Tibial nerve (tissue), 4 donors: ENCODE results near the gene CCDC106. TPM values are rescaled to one million over a fixed set of nuclear protein-coding genes. Genes with fewer than 3 reads are reported as not detected.

Experiments used
- DNase-seq, 2 donors: peaks; one replicate each; pipeline ENCODE4 v3.0.0-alpha.2; 2019; ENCODE audit warnings: low spot score in 2 of 2
- H3K27ac ChIP-seq, 4 donors: fragments of 200-600 bp; sonication (generic) in 3 of 4; one replicate each; pipeline ENCODE4 v1.5.1; 2017 to 2019; ENCODE audit warnings: mild to moderate bottlenecking in 1 of 4
- H3K27me3 ChIP-seq, 2 donors: fragments of 200-600 bp; sonication (generic) in 1 of 2; one replicate each; pipeline versions ENCODE4 v1.5.1 to v1.6.0; 2017 to 2019
- H3K36me3 ChIP-seq, 3 donors: fragments of 200-600 bp; sonication (generic); one replicate each; pipeline ENCODE4 v1.5.1; 2018 to 2019
- H3K4me1 ChIP-seq, 4 donors: fragments of 200-600 bp; sonication (generic) in 3 of 4; one replicate each; pipeline ENCODE4 v1.5.1; 2017 to 2019
- H3K4me3 ChIP-seq, 4 donors: fragments of 200-600 bp; sonication (generic) in 3 of 4; one replicate each; pipeline ENCODE4 v1.5.1; 2017 to 2019; ENCODE audit warnings: mild to moderate bottlenecking in 1 of 4, moderate library complexity in 1 of 4
- H3K9me3 ChIP-seq, 4 donors: fragments of 200-600 bp; sonication (generic) in 3 of 4; one replicate each; pipeline ENCODE4 v1.5.1; 2017 to 2019
- EP300 ChIP-seq, 2 donors: sonication (generic); formaldehyde crosslinking; IDR thresholded peaks; one replicate each; pipeline ENCODE4 v1.6.1; 2017; ENCODE audit warnings: antibody characterized with exemption in 2 of 2, mild to moderate bottlenecking in 1 of 2
- POLR2A ChIP-seq, 2 donors: fragments of 450-650 bp; IDR thresholded peaks; one replicate each; pipeline ENCODE4 v1.6.1; 2017; ENCODE audit warnings: antibody characterized with exemption in 2 of 2, mild to moderate bottlenecking in 2 of 2, moderate library complexity in 2 of 2
- WGBS, 2 donors: methylation state at CpG; one replicate each; pipeline ENCODE4 v1.1.5; 2018; 5-methylcytosine and 5-hydroxymethylcytosine counted together
- total RNA-seq, 4 donors: library from RNA; depleted of rRNA; stranded (reverse); fragments of >200 nt; gene quantifications; one replicate each; pipeline ENCODE4 v1.1.0, GENCODE V29; 2016
- TF ChIP-seq, protein P1 (sequence below), 5 experiments: fragments of 200-600 bp in 3 of 5; fragments of 450-650 bp in 2 of 5; sonication (generic) in 3 of 5; IDR thresholded peaks; one replicate each; pipeline ENCODE4 v1.5.1; 2016 to 2019; ENCODE audit warnings: antibody characterized with exemption in 5 of 5, mild to moderate bottlenecking in 3 of 5, moderate library complexity in 2 of 5

CCDC106 gene
- total RNA-seq, 4 donors from 2014 or later = 14.5 to 39.6 (median 16.1) TPM

DNA sequence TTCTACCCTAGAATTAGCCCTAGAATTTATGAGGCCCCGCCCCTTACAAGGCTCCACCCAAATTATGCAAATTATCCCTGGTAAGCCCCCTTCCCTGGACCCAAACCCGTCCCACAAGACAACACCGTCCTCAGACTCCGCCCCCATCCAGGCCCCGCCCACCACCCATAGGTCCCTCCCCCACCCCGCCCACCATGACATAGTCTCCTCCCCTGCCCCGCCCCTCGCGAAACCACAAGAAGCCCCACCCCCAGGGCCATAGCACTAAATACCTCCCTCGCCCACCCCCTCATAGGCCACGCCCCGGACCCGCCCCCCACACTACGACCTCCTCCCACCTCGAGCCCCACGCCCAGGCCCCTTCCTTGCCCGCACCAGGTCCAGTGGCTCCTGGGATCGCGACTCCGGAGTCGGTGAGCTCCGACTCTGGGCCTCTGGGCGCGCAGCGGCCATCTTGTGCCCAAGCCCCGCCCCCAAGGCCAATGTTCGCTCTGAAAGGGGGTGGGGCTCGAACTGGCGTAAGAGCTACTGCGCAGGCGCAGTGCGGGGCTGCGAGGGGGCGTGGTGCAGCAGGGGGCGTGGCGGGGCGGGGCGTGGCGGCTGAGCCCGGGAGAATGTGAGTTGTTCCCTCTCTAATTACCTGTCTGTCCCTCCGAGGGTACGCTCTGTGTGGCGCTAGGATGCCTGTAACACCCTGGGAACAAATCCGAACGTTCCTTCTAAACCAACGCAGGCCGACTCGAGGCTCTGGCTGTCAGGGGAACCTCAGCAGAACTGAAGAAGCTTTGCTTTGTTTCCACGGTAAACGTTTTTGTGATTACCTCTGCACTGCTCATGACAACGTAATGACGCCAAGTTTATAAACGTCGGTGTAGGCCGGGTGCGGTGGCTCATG, 23.7 kb upstream of the CCDC106 start, which contains the start of gene ZNF784:
Gene ZNF784 (minus strand): TSS at position 458 of the 895 bp plus-strand sequence. CDS start 5 bp downstream, at position 453.
- Histone ChIP-seq H3K27me3 (no peaks in the 10 kb centered on the region), H3K36me3 (peaks cover 0 to 30% (median 4%) of the 10 kb centered on the region in 3 donors), H3K9me3 (no peaks in the 10 kb centered on the region), H3K27ac (peak within 1 kb of the TSS; percentile 89 to 99 (median 93)), H3K4me1 (peaks cover 4 to 22% (median 6%) of the 10 kb centered on the region in 4 donors), H3K4me3 (peak within 1 kb of the TSS; percentile 46 to 71 (median 60))
- 2% methylated on average over 40 of the region's 56 CpGs for WGBS, 2 donors
- peak in 1 of 2 donors; percentile 51 for TF ChIP-seq POLR2A (IDR thresholded peaks at IDR 0.05)
- peak; percentile 77 to 91 for TF ChIP-seq EP300 (IDR thresholded peaks at IDR 0.05)
- TF ChIP-seq, protein P1, sequence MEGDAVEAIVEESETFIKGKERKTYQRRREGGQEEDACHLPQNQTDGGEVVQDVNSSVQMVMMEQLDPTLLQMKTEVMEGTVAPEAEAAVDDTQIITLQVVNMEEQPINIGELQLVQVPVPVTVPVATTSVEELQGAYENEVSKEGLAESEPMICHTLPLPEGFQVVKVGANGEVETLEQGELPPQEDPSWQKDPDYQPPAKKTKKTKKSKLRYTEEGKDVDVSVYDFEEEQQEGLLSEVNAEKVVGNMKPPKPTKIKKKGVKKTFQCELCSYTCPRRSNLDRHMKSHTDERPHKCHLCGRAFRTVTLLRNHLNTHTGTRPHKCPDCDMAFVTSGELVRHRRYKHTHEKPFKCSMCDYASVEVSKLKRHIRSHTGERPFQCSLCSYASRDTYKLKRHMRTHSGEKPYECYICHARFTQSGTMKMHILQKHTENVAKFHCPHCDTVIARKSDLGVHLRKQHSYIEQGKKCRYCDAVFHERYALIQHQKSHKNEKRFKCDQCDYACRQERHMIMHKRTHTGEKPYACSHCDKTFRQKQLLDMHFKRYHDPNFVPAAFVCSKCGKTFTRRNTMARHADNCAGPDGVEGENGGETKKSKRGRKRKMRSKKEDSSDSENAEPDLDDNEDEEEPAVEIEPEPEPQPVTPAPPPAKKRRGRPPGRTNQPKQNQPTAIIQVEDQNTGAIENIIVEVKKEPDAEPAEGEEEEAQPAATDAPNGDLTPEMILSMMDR (IDR thresholded peaks at IDR 0.05) = no peak
- DNase-seq = peak; percentile 92 to 93

DNA sequence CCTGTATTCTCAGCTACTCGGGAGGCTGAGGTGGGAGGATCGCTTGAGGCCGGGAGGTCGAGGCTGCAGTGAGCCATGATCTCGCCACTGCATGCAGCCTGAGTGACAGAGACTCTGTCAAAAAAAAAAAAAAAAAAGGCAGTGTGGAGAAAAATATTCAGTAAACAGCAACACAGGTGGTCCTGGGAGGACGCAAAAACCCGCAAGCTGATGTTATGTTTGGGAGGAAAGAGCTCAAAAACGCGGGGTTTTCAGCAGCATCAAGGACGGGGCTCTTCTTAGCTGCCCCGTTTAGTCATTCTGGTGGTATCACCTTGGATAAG, 23.0 kb upstream of the CCDC106 start:
- peaks cover 4 to 22% (median 6%) of the 10 kb centered on the region in 4 donors for H3K4me1 ChIP-seq
- H3K36me3 ChIP-seq = peaks cover 0 to 29% (median 4%) of the 10 kb centered on the region in 3 donors
- H3K27me3 ChIP-seq = no peaks in the 10 kb centered on the region
- peak overlapping the region; percentile 89 to 99 (median 93) for H3K27ac ChIP-seq
- H3K4me3 ChIP-seq = peak overlapping the region; percentile 46 to 71 (median 60)
- no peak for TF ChIP-seq EP300 (IDR thresholded peaks at IDR 0.05)
- TF ChIP-seq, protein P1 (IDR thresholded peaks at IDR 0.05) = no peak
- no peak for TF ChIP-seq POLR2A (IDR thresholded peaks at IDR 0.05)
- WGBS, 2 donors = 42 to 44% methylated on average over 11 of the region's 11 CpGs
- DNase-seq = no peak
- no peaks in the 10 kb centered on the region for H3K9me3 ChIP-seq

DNA sequence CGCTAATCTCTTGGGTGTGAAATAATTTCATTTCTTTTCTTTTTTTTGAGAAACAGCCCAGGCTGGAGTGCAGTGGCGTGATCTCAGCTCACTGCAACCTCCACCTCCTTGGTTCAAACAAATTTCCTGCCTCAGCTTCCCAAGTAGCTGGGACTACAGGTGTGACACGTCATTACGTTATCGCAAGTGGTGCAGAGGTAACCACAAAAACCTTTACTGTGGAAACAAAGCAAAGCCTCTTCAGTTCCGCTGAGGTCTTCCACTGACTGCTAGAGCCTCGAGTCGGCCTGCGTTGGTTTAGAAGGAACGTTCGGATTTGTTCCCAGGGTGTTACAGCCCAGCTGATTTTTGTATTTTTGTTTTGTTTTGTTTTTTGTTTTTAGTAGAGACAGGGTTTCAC, 21.7 kb upstream of the CCDC106 start:
- Histone ChIP-seq H3K4me3 (no peak overlapping the region), H3K27ac (no peak overlapping the region), H3K4me1 (peaks cover 4 to 22% (median 6%) of the 10 kb centered on the region in 4 donors), H3K9me3 (no peaks in the 10 kb centered on the region), H3K36me3 (peaks cover 0 to 15% (median under 1%) of the 10 kb centered on the region in 3 donors), H3K27me3 (no peaks in the 10 kb centered on the region)
- DNase-seq = no peak
- WGBS, 2 donors = 88 to 89% methylated on average over 11 of the region's 11 CpGs
- TF ChIP-seq POLR2A (IDR thresholded peaks at IDR 0.05) (no peak), EP300 (IDR thresholded peaks at IDR 0.05) (no peak)
- TF ChIP-seq, protein P1 (IDR thresholded peaks at IDR 0.05) = no peak

DNA sequence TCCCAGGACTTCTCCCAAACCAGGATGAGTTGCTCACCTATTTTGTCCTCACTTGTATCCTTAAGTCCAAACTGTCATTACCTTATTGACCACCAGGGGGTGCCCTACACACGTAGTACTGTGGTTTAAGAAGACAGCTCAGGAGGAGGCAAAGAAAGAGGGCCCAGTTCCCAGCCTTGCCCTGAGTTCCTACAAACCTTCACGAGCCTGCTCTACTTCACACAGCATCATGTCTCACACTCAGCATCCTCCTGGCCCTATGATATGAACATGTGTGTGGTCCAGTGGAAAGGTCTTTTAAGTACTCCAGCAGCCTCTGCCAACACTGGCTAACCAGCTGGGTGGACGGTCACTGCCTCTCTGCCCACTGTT, 15.6 kb upstream of the CCDC106 start:
- WGBS, 2 donors = 21 to 22% methylated on average over 3 of the region's 3 CpGs
- peaks cover 0 to 42% (median 21%) of the 10 kb centered on the region in 4 donors for H3K4me1 ChIP-seq
- no peaks in the 10 kb centered on the region for H3K9me3 ChIP-seq
- peak overlapping the region in 3 of 4 donors; percentile 21 to 78 (median 45) for H3K27ac ChIP-seq
- no peaks in the 10 kb centered on the region for H3K27me3 ChIP-seq
- no peaks in the 10 kb centered on the region for H3K36me3 ChIP-seq
- DNase-seq = peak; percentile 91 to 100
- H3K4me3 ChIP-seq = no peak overlapping the region
- TF ChIP-seq POLR2A (IDR thresholded peaks at IDR 0.05) = no peak
- no peak for TF ChIP-seq EP300 (IDR thresholded peaks at IDR 0.05)
- TF ChIP-seq, protein P1 (IDR thresholded peaks at IDR 0.05) = peak; percentile 81 to 89 (median 85)

DNA sequence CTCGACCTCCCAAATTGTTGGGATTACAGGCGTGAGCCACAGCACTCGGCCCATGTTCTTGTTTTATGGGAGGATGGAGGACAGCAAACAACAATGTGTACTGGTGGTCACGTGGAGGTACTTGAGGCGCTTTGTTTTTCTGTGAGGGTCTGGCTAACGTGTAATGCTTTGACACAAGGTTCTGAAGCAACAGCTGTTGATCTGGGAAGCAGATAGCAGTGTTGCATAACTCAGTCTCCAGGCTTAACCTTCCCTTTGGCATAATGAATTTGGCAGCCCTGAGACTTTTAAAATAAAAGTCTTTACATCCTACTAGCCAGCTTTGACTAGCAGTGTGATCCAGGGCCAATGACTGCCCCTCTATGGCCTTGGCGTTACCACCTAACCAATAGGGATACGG, 14.2 kb upstream of the CCDC106 start:
- 85 to 88% methylated on average over 8 of the region's 8 CpGs for WGBS, 2 donors
- Histone ChIP-seq H3K27ac (peak overlapping the region in 2 of 4 donors; percentile 100), H3K4me3 (no peak overlapping the region)

More for the DNA sequence above, 14.2 kb upstream of the CCDC106 start:
- no peaks in the 10 kb centered on the region for H3K9me3 ChIP-seq
- TF ChIP-seq POLR2A (IDR thresholded peaks at IDR 0.05) (no peak), EP300 (IDR thresholded peaks at IDR 0.05) (no peak)
- TF ChIP-seq, protein P1 (IDR thresholded peaks at IDR 0.05) = no peak
- DNase-seq = no peak
- H3K27me3 ChIP-seq = no peaks in the 10 kb centered on the region
- H3K4me1 ChIP-seq = peaks cover 0 to 56% (median 22%) of the 10 kb centered on the region in 4 donors
- peaks cover 0 to 5% (median 0%) of the 10 kb centered on the region in 3 donors for H3K36me3 ChIP-seq
